GM12878 (cell line): ENCODE measurements around the gene ZFAND2A. TPM values are rescaled to one million over a fixed set of nuclear protein-coding genes. Genes with fewer than 3 reads are reported as not detected.

Experiments used
- ATF7 ChIP-seq: fragments of 450-650 bp; IDR thresholded peaks from 2 replicates; pipeline ENCODE4 v1.6.1; 2016; ENCODE audit warnings: low read depth, mild to moderate bottlenecking
- BHLHE40 ChIP-seq, 2 experiments: fragments of 450-650 bp in 1 of 2; IDR thresholded peaks; 2 replicates each; pipeline ENCODE4 v1.6.1; 2011 to 2017; ENCODE audit warnings: low read depth in 2 of 2, borderline replicate concordance in 1 of 2, improper control_type of control experiment in 1 of 2, low read length in 1 of 2, mild to moderate bottlenecking in 1 of 2
- CHD1 ChIP-seq: IDR thresholded peaks from 2 replicates; pipeline ENCODE4 v1.6.1; 2012; ENCODE audit warnings: low read depth, low read length, improper control_type of control experiment
- ELK1 ChIP-seq: IDR thresholded peaks from 2 replicates; pipeline ENCODE4 v1.6.1; 2012; ENCODE audit warnings: low read depth, low read length, improper control_type of control experiment
- GATAD2B ChIP-seq: fragments of 450-650 bp; conservative IDR thresholded peaks from 2 replicates; pipeline ENCODE4 v1.6.1; 2017; ENCODE audit warnings: low read depth, mild to moderate bottlenecking, moderate library complexity
- IKZF2 ChIP-seq, 2 experiments: fragments of 450-650 bp; IDR thresholded peaks; 2 replicates each; pipeline ENCODE4 v1.6.1; 2017; ENCODE audit warnings: mild to moderate bottlenecking in 2 of 2, moderate library complexity in 2 of 2
- IRF4 ChIP-seq: IDR thresholded peaks from 2 replicates; pipeline ENCODE4 v1.6.1; 2011; ENCODE audit warnings: low read depth, low read length
- JUND ChIP-seq: IDR thresholded peaks from 2 replicates; pipeline ENCODE4 v1.6.1; 2012; ENCODE audit warnings: low read depth, mild to moderate bottlenecking, low read length, improper control_type of control experiment, moderate library complexity
- LARP7 ChIP-seq: fragments of 450-650 bp; IDR thresholded peaks from 2 replicates; pipeline ENCODE4 v1.6.1; 2017; ENCODE audit warnings: mild to moderate bottlenecking
- NBN ChIP-seq: fragments of 450-650 bp; IDR thresholded peaks from 2 replicates; pipeline ENCODE4 v1.6.1; 2016
- NR2F1 ChIP-seq: fragments of 450-650 bp; conservative IDR thresholded peaks from 2 replicates; pipeline ENCODE4 v1.6.1; 2017; ENCODE audit warnings: mild to moderate bottlenecking
- NRF1 ChIP-seq: conservative IDR thresholded peaks from 2 replicates; pipeline ENCODE4 v1.6.1; 2011; ENCODE audit warnings: mild to moderate bottlenecking, low read depth, low read length, improper control_type of control experiment
- PBX3 ChIP-seq: IDR thresholded peaks from 2 replicates; pipeline ENCODE4 v1.6.1; 2011; ENCODE audit warnings: mild to moderate bottlenecking, low read depth, low read length, moderate library complexity; ENCODE audit not compliant: insufficient replicate concordance
- RAD21 ChIP-seq: IDR thresholded peaks from 2 replicates; pipeline ENCODE4 v1.6.1; 2011; ENCODE audit warnings: mild to moderate bottlenecking, low read depth, low read length, moderate library complexity; ENCODE audit not compliant: insufficient read depth
- RCOR1 ChIP-seq: conservative IDR thresholded peaks from 2 replicates; pipeline ENCODE4 v1.6.1; 2012; ENCODE audit warnings: low read depth, low read length, improper control_type of control experiment
- RELA ChIP-seq: fragments of 450-650 bp; IDR thresholded peaks from 2 replicates; pipeline ENCODE4 v1.8.0; 2014; ENCODE audit warnings: borderline replicate concordance; ENCODE audit not compliant: partially characterized antibody
- SREBF1 ChIP-seq: IDR thresholded peaks from 2 replicates; pipeline ENCODE4 v1.6.1; 2012; ENCODE audit warnings: mild to moderate bottlenecking, low read length
- SRF ChIP-seq, 2 experiments: IDR thresholded peaks; 2 replicates each; pipeline ENCODE4 v1.6.1; 2011; ENCODE audit warnings: low read depth in 2 of 2, low read length in 2 of 2, mild to moderate bottlenecking in 1 of 2, moderate library complexity in 1 of 2
- TARDBP ChIP-seq: IDR thresholded peaks from 2 replicates; pipeline ENCODE4 v1.6.1; 2016; ENCODE audit warnings: borderline replicate concordance
- TBL1XR1 ChIP-seq: IDR thresholded peaks from 2 replicates; pipeline ENCODE4 v1.6.1; 2012; ENCODE audit warnings: low read depth, low read length, improper control_type of control experiment
- ZZZ3 ChIP-seq: IDR thresholded peaks from 2 replicates; pipeline ENCODE4 v1.6.1; 2011; ENCODE audit warnings: low read depth; ENCODE audit not compliant: control insufficient read depth, insufficient read length
- polyA plus RNA-seq, 11 experiments: library from polyadenylated mRNA; depleted of rRNA in 4 of 11; unstranded in 6 of 11; stranded (reverse) in 5 of 11; fragments of >200 nt; fragmentation: Nextera tagmentation in 4 of 11; fragmentation: Illumina TruSeq in 1 of 11; extraction: Ambion mirVana in 4 of 11; extraction: Trizol in 1 of 11; gene quantifications; 1 replicate in 1 of 11; 2 replicates in 10 of 11; pipeline versions ENCODE4 v1.2.1 to v1.2.3, GENCODE V29; 2011 to 2016; ENCODE audit warnings: inconsistent platforms in 2 of 11, missing spikeins in 2 of 11, low read depth in 1 of 11
- total RNA-seq, 4 experiments: library from RNA; depleted of rRNA in 3 of 4; stranded (reverse); fragments of >200 nt in 3 of 4; fragmentation: Illumina TruSeq in 1 of 4; extraction: Trizol in 1 of 4; gene quantifications; 2 replicates each; pipeline versions ENCODE4 v1.2.1 to v1.2.3, GENCODE V29; 2013 to 2021
- TF ChIP-seq, protein P1 (sequence below): fragments of 450-650 bp; IDR thresholded peaks from 2 replicates; pipeline ENCODE4 v1.6.1; 2017; ENCODE audit warnings: mild to moderate bottlenecking, moderate library complexity
- TF ChIP-seq, protein P2 (sequence below): fragments of 450-650 bp; IDR thresholded peaks from 2 replicates; pipeline ENCODE4 v1.6.1; 2017; ENCODE audit warnings: mild to moderate bottlenecking, low read depth, inconsistent platforms; ENCODE audit not compliant: poor library complexity, severe bottlenecking

ZFAND2A gene
- total and polyA plus RNA-seq, 10 of the 15 experiments (the other 5 are each of a cell fraction or from before 2014, with no cell fraction given): 14.8 to 39.9 (median 20.8) TPM

DNA sequence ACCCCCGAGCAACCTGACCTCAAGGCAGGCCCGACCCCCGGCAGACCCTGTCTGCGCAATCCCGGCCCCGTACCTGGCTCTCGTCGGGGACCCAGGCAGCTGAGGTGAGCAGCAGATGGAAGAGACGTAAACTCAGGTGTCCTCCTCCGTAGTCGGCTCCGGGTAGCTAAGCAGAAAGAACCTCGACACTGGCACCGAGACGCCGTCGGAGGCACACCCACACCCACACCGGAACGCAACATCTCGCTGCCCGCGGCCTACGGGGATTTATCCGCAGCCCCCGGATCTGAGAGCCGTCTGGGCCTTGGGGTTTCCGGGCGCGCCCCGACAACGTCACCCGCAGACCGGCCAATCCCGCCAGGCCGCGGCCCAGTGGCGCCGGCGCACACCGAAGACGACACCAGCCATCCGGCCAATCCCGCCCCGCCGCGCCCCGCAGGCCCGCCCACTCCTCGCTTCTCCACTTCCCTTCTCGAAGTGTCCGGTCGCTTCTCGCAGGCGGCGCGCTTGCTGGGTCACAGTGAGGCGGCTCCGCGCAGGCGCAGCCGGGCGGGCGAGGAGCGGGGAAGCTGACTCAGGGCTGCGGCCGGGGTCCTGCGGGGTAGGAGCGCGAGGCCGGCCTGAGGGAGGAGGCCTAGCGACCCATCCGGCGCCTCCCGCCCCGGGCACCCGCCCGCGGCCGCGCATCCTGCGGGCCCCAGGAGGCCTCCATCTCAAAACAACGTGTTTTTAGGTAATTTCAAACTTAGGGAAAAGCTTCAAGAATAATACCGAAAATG is at the start of gene ZFAND2A (continued):
- TF ChIP-seq IRF4 (no peak), RELA (no peak), SREBF1 (no peak), SRF (IDR thresholded peaks at IDR 0.05; ENCODE audit: low read depth in 2 of 2, low read length in 2 of 2) (peak; percentile 55 to 83; a peak in 2 of 4 replicates), ATF7 (no peak), NRF1 (peak; percentile 77), RCOR1 (no peak), JUND (no peak), LARP7 (peak; percentile 66), CHD1 (peak; percentile 71; the same call in 1 of the 2 replicates), RAD21 (no peak), GATAD2B (peak; percentile 75; the same call in 1 of the 2 replicates), PBX3 (no peak), ZZZ3 (no peak), BHLHE40 (IDR thresholded peaks at IDR 0.05; ENCODE audit: borderline replicate concordance in 1 of 2, low read depth in 2 of 2, low read length in 1 of 2) (peak; percentile 35 to 40; a peak in 1 of 4 replicates), TARDBP (no peak), TBL1XR1 (no peak), ELK1 (0 out of 2 replicates have a peak, but pooled peaks have one; percentile 41), NBN (peak; percentile 74; the same call in 1 of the 2 replicates), NR2F1 (peak; percentile 64; the same call in 1 of the 2 replicates), IKZF2 (IDR thresholded peaks at IDR 0.05) (no peak)
- TF ChIP-seq, protein P1, sequence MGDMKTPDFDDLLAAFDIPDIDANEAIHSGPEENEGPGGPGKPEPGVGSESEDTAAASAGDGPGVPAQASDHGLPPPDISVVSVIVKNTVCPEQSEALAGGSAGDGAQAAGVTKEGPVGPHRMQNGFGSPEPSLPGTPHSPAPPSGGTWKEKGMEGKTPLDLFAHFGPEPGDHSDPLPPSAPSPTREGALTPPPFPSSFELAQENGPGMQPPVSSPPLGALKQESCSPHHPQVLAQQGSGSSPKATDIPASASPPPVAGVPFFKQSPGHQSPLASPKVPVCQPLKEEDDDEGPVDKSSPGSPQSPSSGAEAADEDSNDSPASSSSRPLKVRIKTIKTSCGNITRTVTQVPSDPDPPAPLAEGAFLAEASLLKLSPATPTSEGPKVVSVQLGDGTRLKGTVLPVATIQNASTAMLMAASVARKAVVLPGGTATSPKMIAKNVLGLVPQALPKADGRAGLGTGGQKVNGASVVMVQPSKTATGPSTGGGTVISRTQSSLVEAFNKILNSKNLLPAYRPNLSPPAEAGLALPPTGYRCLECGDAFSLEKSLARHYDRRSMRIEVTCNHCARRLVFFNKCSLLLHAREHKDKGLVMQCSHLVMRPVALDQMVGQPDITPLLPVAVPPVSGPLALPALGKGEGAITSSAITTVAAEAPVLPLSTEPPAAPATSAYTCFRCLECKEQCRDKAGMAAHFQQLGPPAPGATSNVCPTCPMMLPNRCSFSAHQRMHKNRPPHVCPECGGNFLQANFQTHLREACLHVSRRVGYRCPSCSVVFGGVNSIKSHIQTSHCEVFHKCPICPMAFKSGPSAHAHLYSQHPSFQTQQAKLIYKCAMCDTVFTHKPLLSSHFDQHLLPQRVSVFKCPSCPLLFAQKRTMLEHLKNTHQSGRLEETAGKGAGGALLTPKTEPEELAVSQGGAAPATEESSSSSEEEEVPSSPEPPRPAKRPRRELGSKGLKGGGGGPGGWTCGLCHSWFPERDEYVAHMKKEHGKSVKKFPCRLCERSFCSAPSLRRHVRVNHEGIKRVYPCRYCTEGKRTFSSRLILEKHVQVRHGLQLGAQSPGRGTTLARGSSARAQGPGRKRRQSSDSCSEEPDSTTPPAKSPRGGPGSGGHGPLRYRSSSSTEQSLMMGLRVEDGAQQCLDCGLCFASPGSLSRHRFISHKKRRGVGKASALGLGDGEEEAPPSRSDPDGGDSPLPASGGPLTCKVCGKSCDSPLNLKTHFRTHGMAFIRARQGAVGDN: peak; percentile 71; the same call in 1 of the 2 replicates
- TF ChIP-seq, protein P2, sequence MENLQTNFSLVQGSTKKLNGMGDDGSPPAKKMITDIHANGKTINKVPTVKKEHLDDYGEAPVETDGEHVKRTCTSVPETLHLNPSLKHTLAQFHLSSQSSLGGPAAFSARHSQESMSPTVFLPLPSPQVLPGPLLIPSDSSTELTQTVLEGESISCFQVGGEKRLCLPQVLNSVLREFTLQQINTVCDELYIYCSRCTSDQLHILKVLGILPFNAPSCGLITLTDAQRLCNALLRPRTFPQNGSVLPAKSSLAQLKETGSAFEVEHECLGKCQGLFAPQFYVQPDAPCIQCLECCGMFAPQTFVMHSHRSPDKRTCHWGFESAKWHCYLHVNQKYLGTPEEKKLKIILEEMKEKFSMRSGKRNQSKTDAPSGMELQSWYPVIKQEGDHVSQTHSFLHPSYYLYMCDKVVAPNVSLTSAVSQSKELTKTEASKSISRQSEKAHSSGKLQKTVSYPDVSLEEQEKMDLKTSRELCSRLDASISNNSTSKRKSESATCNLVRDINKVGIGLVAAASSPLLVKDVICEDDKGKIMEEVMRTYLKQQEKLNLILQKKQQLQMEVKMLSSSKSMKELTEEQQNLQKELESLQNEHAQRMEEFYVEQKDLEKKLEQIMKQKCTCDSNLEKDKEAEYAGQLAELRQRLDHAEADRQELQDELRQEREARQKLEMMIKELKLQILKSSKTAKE: no peak
